Trophoblast cell (in vitro differentiated cells and primary cell): Measurements from ENCODE around the gene TOP3A.

Experiments
- DNase-seq, 2 donors: peaks; one replicate each; pipeline ENCODE4 v3.0.0-alpha.2; 2016
- H2AFZ ChIP-seq: 2 replicates; pipeline ENCODE4 v1.6.1; 2013; ENCODE audit warnings: low read length, moderate library complexity, mild to moderate bottlenecking; ENCODE audit not compliant: insufficient read depth, poor library complexity
- H2AK5ac ChIP-seq: 2 replicates; pipeline ENCODE4 v1.6.1; 2013; ENCODE audit warnings: mild to moderate bottlenecking, low read length
- H2BK120ac ChIP-seq: 2 replicates; pipeline ENCODE4 v1.6.1; 2013; ENCODE audit warnings: low read length, mild to moderate bottlenecking, moderate library complexity; ENCODE audit not compliant: insufficient read depth, poor library complexity
- H2BK12ac ChIP-seq: 2 replicates; pipeline ENCODE4 v1.6.1; 2013; ENCODE audit warnings: mild to moderate bottlenecking, low read length, moderate library complexity
- H2BK5ac ChIP-seq: 2 replicates; pipeline ENCODE4 v1.6.1; 2013; ENCODE audit warnings: low read length, low read depth, moderate library complexity, mild to moderate bottlenecking; ENCODE audit not compliant: poor library complexity
- H3K14ac ChIP-seq: 2 replicates; pipeline ENCODE4 v1.6.1; 2013; ENCODE audit warnings: mild to moderate bottlenecking, low read length
- H3K18ac ChIP-seq: 2 replicates; pipeline ENCODE4 v1.6.1; 2013; ENCODE audit warnings: mild to moderate bottlenecking, low read length
- H3K23ac ChIP-seq: 2 replicates; pipeline ENCODE4 v1.6.1; 2013; ENCODE audit warnings: low read length
- H3K27ac ChIP-seq: 2 replicates; pipeline ENCODE4 v1.5.1; 2013; ENCODE audit warnings: low read depth, mild to moderate bottlenecking, inconsistent platforms, low read length, moderate library complexity
- H3K27me3 ChIP-seq: 2 replicates; pipeline ENCODE4 v1.6.1; 2013; ENCODE audit warnings: inconsistent platforms, mild to moderate bottlenecking, low read length, moderate library complexity; ENCODE audit not compliant: insufficient read depth
- H3K36me3 ChIP-seq, 2 experiments: 1 replicate in 1 of 2; 2 replicates in 1 of 2; pipeline ENCODE4 v1.6.1; 2013; ENCODE audit warnings: low read length in 2 of 2, mild to moderate bottlenecking in 2 of 2, moderate library complexity in 1 of 2; ENCODE audit not compliant: insufficient read depth in 2 of 2, control insufficient read depth in 1 of 2
- H3K4ac ChIP-seq: 2 replicates; pipeline ENCODE4 v1.6.1; 2013; ENCODE audit warnings: low read depth, mild to moderate bottlenecking, low read length, moderate library complexity
- H3K4me1 ChIP-seq, 2 experiments: 1 replicate in 1 of 2; 2 replicates in 1 of 2; pipeline ENCODE4 v1.6.1; 2013; ENCODE audit warnings: low read length in 2 of 2, mild to moderate bottlenecking in 2 of 2, moderate library complexity in 1 of 2; ENCODE audit not compliant: insufficient read depth in 2 of 2, control insufficient read depth in 1 of 2
- H3K4me2 ChIP-seq: 2 replicates; pipeline ENCODE4 v1.6.1; 2013; ENCODE audit warnings: inconsistent platforms, mild to moderate bottlenecking, low read length, moderate library complexity
- H3K4me3 ChIP-seq: 2 replicates; pipeline ENCODE4 v1.5.1; 2013; ENCODE audit warnings: mild to moderate bottlenecking, low read depth, low read length, inconsistent platforms
- H3K79me1 ChIP-seq: one replicate; pipeline ENCODE4 v1.6.1; 2013; ENCODE audit warnings: low read length
- H3K79me2 ChIP-seq: 2 replicates; pipeline ENCODE4 v1.6.1; 2013; ENCODE audit warnings: low read length, mild to moderate bottlenecking; ENCODE audit not compliant: control insufficient read depth, insufficient read depth, poor library complexity
- H3K9ac ChIP-seq: 2 replicates; pipeline ENCODE4 v1.6.1; 2013; ENCODE audit warnings: mild to moderate bottlenecking, low read length
- H3K9me3 ChIP-seq: 2 replicates; pipeline ENCODE4 v1.6.1; 2013; ENCODE audit warnings: low read depth, mild to moderate bottlenecking, control low read depth, inconsistent platforms, low read length; ENCODE audit not compliant: insufficient read depth
- H4K12ac ChIP-seq: 2 replicates; pipeline ENCODE4 v1.6.1; 2013; ENCODE audit warnings: low read depth, mild to moderate bottlenecking, low read length, moderate library complexity
- H4K8ac ChIP-seq: 2 replicates; pipeline ENCODE4 v1.6.1; 2013; ENCODE audit warnings: low read depth, mild to moderate bottlenecking, low read length, moderate library complexity
- H4K91ac ChIP-seq: one replicate; pipeline ENCODE4 v1.6.1; 2013; ENCODE audit warnings: low read depth, mild to moderate bottlenecking, low read length, moderate library complexity
- WGBS: extraction: QIAGEN DNeasy Blood & Tissue Kit; methylation state at CpG from one replicate; pipeline ENCODE4 v1.1.7; 2013; ENCODE audit warnings: missing lambda C conversion rate; ENCODE audit not compliant: insufficient read length, insufficient coverage; ENCODE audit errors: extremely low coverage; 5-methylcytosine and 5-hydroxymethylcytosine counted together

Gene TOP3A

GRCh38 chr17:18326572-18326971 is 11.8 kb upstream of the TOP3A start:
- Histone ChIP-seq H3K4me2 (no peak overlapping the region), H3K4me3 (no peak overlapping the region), H3K14ac (no peak overlapping the region), H3K4ac (no peak overlapping the region), H2BK12ac (no peak overlapping the region), H4K91ac (no peak overlapping the region), H2BK5ac (no peak overlapping the region), H3K9me3 (peaks cover 4% of the 10 kb centered on the region), H3K27ac (no peak overlapping the region), H3K18ac (no peak overlapping the region), H3K23ac (no peak overlapping the region), H3K4me1 (no peaks in the 10 kb centered on the region), H2AK5ac (no peak overlapping the region), H4K8ac (no peak overlapping the region), H3K79me1 (no peaks in the 10 kb centered on the region), H3K79me2 (no peaks in the 10 kb centered on the region), H3K27me3 (no peaks in the 10 kb centered on the region), H2AFZ (no peak overlapping the region), H3K36me3 (peaks cover 61 to 71% of the 10 kb centered on the region in 2 experiments), H2BK120ac (no peak overlapping the region), H4K12ac (no peak overlapping the region), H3K9ac (no peak overlapping the region)
- no CpG with 5 or more reads among the region's 6 CpGs for WGBS
- DNase-seq = no peak

GRCh38 chr17:18326039-18326438 is 11.2 kb upstream of the TOP3A start:
- H3K27me3 ChIP-seq = no peaks in the 10 kb centered on the region
- no peak overlapping the region for H3K4me2 ChIP-seq
- H3K9ac ChIP-seq = no peak overlapping the region
- no peak overlapping the region for H3K14ac ChIP-seq
- no peak for DNase-seq
- H2AK5ac ChIP-seq = no peak overlapping the region
- H3K23ac ChIP-seq = no peak overlapping the region
- H3K18ac ChIP-seq = no peak overlapping the region
- no peak overlapping the region for H4K12ac ChIP-seq
- WGBS = no CpG with 5 or more reads among the region's 2 CpGs
- no peak overlapping the region for H3K4ac ChIP-seq
- H3K27ac ChIP-seq = no peak overlapping the region
- no peaks in the 10 kb centered on the region for H3K4me1 ChIP-seq
- peaks cover 4% of the 10 kb centered on the region for H3K9me3 ChIP-seq
- H3K79me2 ChIP-seq = no peaks in the 10 kb centered on the region
- H2BK120ac ChIP-seq = no peak overlapping the region
- H4K91ac ChIP-seq = no peak overlapping the region
- H3K4me3 ChIP-seq = no peak overlapping the region
- no peak overlapping the region for H2AFZ ChIP-seq
- H2BK5ac ChIP-seq = no peak overlapping the region
- no peaks in the 10 kb centered on the region for H3K79me1 ChIP-seq
- H4K8ac ChIP-seq = no peak overlapping the region
- H2BK12ac ChIP-seq = no peak overlapping the region
- peaks cover 56 to 65% of the 10 kb centered on the region in 2 experiments for H3K36me3 ChIP-seq

DNA sequence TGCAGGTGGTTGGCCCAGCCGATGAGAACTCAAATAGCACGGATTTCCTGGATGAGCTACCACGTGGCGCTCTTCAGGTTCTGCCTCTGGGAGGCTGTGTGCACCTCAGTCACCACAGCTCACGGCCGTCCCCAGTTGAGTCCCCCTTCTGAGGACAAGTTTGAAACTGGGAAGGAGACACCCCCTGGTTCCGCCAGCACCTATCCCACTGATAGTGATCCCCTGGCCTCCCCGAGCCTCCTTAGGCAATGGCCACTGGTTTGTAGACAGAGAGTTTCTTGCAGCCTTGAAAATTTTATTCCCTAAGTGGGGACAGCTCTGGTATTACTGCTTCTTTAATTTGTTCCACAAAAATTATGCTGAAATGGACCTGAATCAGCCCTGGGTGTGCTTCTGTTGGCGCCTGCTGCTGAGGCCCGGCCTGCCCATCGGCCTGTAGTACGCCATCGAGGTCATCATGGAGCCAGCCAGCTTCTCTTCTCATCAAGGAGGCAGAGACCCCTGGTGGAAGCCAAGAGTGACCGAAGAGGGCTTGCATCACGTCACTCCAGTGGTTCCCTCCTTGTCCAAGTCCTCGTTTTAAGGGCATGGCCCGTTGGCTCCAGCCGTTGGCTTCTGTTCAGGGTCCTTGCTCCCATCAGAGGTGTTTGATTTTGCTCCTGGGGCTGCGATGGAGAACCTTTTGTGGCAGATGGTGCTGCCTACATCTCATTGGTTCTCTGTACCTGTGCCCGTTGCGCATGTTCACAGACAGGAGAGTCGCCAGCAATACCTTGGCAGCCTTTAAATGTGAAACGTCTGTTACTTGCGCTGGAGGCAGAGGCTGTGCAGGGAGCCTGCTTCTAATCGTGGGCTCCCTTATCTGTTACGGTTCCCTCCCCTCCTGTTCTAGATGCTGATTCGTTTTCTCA is 9.6 kb upstream of the TOP3A start:
- H3K27me3 ChIP-seq = no peaks in the 10 kb centered on the region
- no peak overlapping the region for H2BK120ac ChIP-seq
- no peak overlapping the region for H3K18ac ChIP-seq
- WGBS = no CpG with 5 or more reads among the region's 27 CpGs
- H2AK5ac ChIP-seq = no peak overlapping the region
- H2BK5ac ChIP-seq = no peak overlapping the region
- no peaks in the 10 kb centered on the region for H3K4me1 ChIP-seq
- no peak overlapping the region for H3K14ac ChIP-seq
- H2BK12ac ChIP-seq = no peak overlapping the region
- peaks cover 45 to 52% of the 10 kb centered on the region in 2 experiments for H3K36me3 ChIP-seq
- H4K91ac ChIP-seq = no peak overlapping the region
- no peak for DNase-seq
- H3K4ac ChIP-seq = no peak overlapping the region
- H3K4me2 ChIP-seq = no peak overlapping the region
- H2AFZ ChIP-seq = no peak overlapping the region
- H3K79me1 ChIP-seq = no peaks in the 10 kb centered on the region
- peaks cover 7% of the 10 kb centered on the region for H3K9me3 ChIP-seq
- no peak overlapping the region for H4K8ac ChIP-seq
- H3K23ac ChIP-seq = no peak overlapping the region
- H3K4me3 ChIP-seq = no peak overlapping the region
- no peak overlapping the region for H3K27ac ChIP-seq
- H3K9ac ChIP-seq = no peak overlapping the region
- H3K79me2 ChIP-seq = no peaks in the 10 kb centered on the region
- no peak overlapping the region for H4K12ac ChIP-seq

DNA sequence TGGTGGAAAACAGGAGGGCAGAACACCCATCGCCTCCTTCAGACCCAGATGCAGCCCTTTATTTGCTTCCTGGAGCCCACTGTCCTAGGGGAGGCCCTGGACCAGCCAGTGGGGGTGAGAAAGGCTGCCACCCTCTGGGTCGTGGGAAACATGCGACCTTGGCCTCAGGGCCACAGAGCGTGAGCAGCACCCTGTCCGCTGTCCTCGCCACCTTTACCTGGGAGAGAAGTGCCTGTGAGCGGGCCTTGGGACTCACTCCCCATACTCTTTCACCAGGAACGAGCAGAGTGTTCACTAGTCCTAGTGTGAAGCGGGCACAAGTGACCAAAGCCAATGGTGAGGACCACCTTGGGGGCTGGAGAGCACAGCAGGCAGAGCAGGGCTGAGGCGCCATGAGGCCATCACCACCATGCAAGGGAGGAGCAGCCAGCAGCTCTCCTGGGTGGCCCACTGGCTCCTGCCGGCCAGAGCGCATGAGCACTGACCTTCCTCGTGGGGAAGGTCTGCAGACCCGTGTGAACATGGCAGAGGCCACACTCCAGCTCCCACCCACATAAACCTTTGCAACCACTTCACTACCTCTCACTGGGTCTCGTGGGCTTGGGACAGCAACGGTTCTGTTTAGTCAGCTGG is 8.8 kb upstream of the TOP3A start:
- Histone ChIP-seq H3K4me3 (no peak overlapping the region), H4K8ac (no peak overlapping the region), H2BK120ac (no peak overlapping the region), H2BK5ac (no peak overlapping the region), H4K91ac (no peak overlapping the region), H3K14ac (no peak overlapping the region), H3K27ac (no peak overlapping the region), H3K27me3 (no peaks in the 10 kb centered on the region), H3K4me1 (no peaks in the 10 kb centered on the region), H4K12ac (no peak overlapping the region), H3K9me3 (peaks cover 7% of the 10 kb centered on the region), H3K79me1 (no peaks in the 10 kb centered on the region), H3K23ac (no peak overlapping the region), H3K4ac (no peak overlapping the region), H3K79me2 (no peaks in the 10 kb centered on the region), H2AFZ (no peak overlapping the region), H3K9ac (no peak overlapping the region), H3K4me2 (no peak overlapping the region), H2BK12ac (no peak overlapping the region), H3K18ac (no peak overlapping the region), H3K36me3 (peaks cover 46 to 52% of the 10 kb centered on the region in 2 experiments), H2AK5ac (no peak overlapping the region)
- DNase-seq = no peak
- WGBS = no CpG with 5 or more reads among the region's 16 CpGs
